PC-3 (cell line): ENCODE data around the gene FLNC.

Experiments used
- EZH2 ChIP-seq: fragments of 300-600 bp; sonication (generic); IDR thresholded peaks from one replicate; pipeline ENCODE4 v1.6.1; 2017; ENCODE audit warnings: antibody characterized with exemption, mild to moderate bottlenecking, low read length; ENCODE audit not compliant: unreplicated experiment
- TF ChIP-seq, protein P1 (sequence below): fragments of 300-600 bp; sonication (generic); conservative IDR thresholded peaks from 2 replicates; pipeline ENCODE4 v1.5.1; 2017; ENCODE audit warnings: antibody characterized with exemption, low read depth, mild to moderate bottlenecking, low read length

DNA sequence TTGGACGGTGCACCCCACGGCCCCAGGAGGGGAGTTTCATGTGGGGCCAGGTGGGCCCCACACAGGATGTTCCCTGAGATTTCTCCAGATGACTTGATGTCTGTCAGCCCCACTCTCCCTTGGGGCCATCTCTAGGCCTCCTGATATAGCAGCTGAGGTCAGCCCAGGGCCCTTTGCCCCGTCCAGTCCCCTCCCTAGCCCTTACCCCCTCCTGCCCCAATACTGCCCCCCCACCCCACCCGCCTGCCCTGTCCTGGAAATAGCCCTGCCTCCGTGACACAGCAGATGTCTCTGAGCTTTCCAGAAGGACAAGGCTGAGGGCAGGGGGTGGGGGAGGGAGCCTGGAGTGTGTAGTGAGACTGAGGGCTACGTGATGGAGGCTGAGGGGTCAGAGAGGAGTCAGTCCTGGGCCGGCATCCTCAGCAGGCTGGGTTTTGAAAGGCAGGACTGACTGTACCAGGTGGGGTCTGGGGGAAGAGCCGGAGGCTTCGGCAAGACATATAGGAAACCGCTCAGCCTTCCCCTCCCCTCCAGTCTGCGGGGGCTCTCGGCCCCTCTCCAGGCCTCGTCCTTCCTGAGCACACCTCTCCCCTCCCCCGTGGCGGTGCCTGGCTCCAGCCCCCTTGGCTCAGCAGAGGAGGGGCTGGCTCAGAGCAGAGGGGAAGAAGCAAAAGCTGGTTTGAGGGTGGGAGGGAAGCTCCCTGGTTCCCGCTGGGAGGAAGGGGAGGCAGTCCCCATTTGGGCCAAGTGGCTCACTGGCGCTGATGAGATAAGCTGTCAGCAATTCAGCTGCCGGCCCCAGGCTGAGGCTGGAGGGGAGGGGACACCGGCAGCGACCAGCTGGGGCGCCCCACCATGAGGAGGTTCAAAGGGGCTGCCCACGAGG lies 2.0 kb downstream of the FLNC start:
- TF ChIP-seq, protein P1, sequence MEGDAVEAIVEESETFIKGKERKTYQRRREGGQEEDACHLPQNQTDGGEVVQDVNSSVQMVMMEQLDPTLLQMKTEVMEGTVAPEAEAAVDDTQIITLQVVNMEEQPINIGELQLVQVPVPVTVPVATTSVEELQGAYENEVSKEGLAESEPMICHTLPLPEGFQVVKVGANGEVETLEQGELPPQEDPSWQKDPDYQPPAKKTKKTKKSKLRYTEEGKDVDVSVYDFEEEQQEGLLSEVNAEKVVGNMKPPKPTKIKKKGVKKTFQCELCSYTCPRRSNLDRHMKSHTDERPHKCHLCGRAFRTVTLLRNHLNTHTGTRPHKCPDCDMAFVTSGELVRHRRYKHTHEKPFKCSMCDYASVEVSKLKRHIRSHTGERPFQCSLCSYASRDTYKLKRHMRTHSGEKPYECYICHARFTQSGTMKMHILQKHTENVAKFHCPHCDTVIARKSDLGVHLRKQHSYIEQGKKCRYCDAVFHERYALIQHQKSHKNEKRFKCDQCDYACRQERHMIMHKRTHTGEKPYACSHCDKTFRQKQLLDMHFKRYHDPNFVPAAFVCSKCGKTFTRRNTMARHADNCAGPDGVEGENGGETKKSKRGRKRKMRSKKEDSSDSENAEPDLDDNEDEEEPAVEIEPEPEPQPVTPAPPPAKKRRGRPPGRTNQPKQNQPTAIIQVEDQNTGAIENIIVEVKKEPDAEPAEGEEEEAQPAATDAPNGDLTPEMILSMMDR, result no peak
- TF ChIP-seq EZH2, result no peak
